Tibial artery (tissue), 4 donors: ENCODE results near the gene TIPIN.

Source experiments
- DNase-seq, 2 donors: peaks; one replicate each; pipeline ENCODE4 v3.0.0-alpha.2; 2019
- H3K27ac ChIP-seq, 2 donors: fragments of 200-600 bp; sonication (generic) in 1 of 2; 1 replicate in 1 of 2; 2 replicates in 1 of 2; pipeline ENCODE4 v1.5.1; 2018 to 2019; ENCODE audit warnings: mild to moderate bottlenecking in 1 of 2
- H3K27me3 ChIP-seq, 2 donors: fragments of 200-600 bp; sonication (generic) in 1 of 2; one replicate each; pipeline versions ENCODE4 v1.5.1 to v1.6.0; 2016 to 2019
- H3K36me3 ChIP-seq, 3 donors: fragments of 200-600 bp; sonication (generic) in 2 of 3; one replicate each; pipeline ENCODE4 v1.5.1; 2016 to 2019; ENCODE audit warnings: mild to moderate bottlenecking in 2 of 3
- H3K4me1 ChIP-seq, 4 donors: fragments of 200-600 bp; sonication (generic) in 2 of 4; 1 replicate in 3 of 4; 2 replicates in 1 of 4; pipeline ENCODE4 v1.5.1; 2016 to 2019
- H3K4me3 ChIP-seq, 2 donors: fragments of 200-600 bp; sonication (generic) in 1 of 2; 1 replicate in 1 of 2; 2 replicates in 1 of 2; pipeline ENCODE4 v1.5.1; 2018 to 2019; ENCODE audit warnings: mild to moderate bottlenecking in 2 of 2
- H3K9me3 ChIP-seq, 3 donors: fragments of 200-600 bp; sonication (generic) in 1 of 3; one replicate each; pipeline ENCODE4 v1.5.1; 2016 to 2019
- CTCF ChIP-seq, 2 experiments: fragments of 200-600 bp in 1 of 2; fragments of 450-650 bp in 1 of 2; IDR thresholded peaks; one replicate each; pipeline ENCODE4 v1.5.1; 2017 to 2019; ENCODE audit warnings: antibody characterized with exemption in 2 of 2, mild to moderate bottlenecking in 1 of 2, moderate library complexity in 1 of 2
- intact Hi-C: fragments of 100-400 bp; cut with DNase I; formaldehyde crosslinking; loops from one replicate; pipeline ENCODE4 v1.15.0; 2023; ENCODE audit warnings: low total_unique reads

TIPIN gene

GRCh38 chr15:66290518-66290917, 66.0 kb downstream of the TIPIN start:
- Histone ChIP-seq H3K27me3 (no peaks in the 10 kb centered on the region), H3K27ac (no peak overlapping the region), H3K4me1 (peaks cover 0 to 30% (median 18%) of the 10 kb centered on the region in 4 donors), H3K36me3 (peaks cover 0 to 4% (median 0%) of the 10 kb centered on the region in 3 donors), H3K9me3 (no peaks in the 10 kb centered on the region), H3K4me3 (no peak overlapping the region)
- intact Hi-C loops = no loop called here
- no peak for DNase-seq
- TF ChIP-seq CTCF (IDR thresholded peaks at IDR 0.05) = no peak

- Histone ChIP-seq H3K27me3 (no peaks in the 10 kb centered on the region), H3K9me3 (no peaks in the 10 kb centered on the region), H3K4me3 (no peak overlapping the region), H3K4me1 (peaks cover 0 to 25% (median 16%) of the 10 kb centered on the region in 4 donors), H3K27ac (no peak overlapping the region), H3K36me3 (peaks cover 0 to 9% (median 0%) of the 10 kb centered on the region in 3 donors)
- no peak for DNase-seq
- intact Hi-C loops = no loop called here
- TF ChIP-seq CTCF (IDR thresholded peaks at IDR 0.05) = no peak
Measured at GRCh38 chr15:66290007-66290406, 66.5 kb downstream of the TIPIN start.

- H3K36me3 ChIP-seq = peaks cover 0 to 14% (median 0%) of the 10 kb centered on the region in 3 donors
- peaks cover 0 to 16% (median 9%) of the 10 kb centered on the region in 4 donors for H3K4me1 ChIP-seq
- TF ChIP-seq CTCF (IDR thresholded peaks at IDR 0.05) = no peak
- H3K27me3 ChIP-seq = no peaks in the 10 kb centered on the region
- intact Hi-C loops = loop anchor here (5.0 kb wide), 1 partner anchor 36 kb away; the partner anchor contains the start of gene MEGF11
- H3K27ac ChIP-seq = no peak overlapping the region
- DNase-seq = no peak
- H3K9me3 ChIP-seq = no peaks in the 10 kb centered on the region
- no peak overlapping the region for H3K4me3 ChIP-seq
Measured at GRCh38 chr15:66288551-66289185, 67.8 kb downstream of the TIPIN start.

GRCh38 chr15:66288093-66288492, 68.4 kb downstream of the TIPIN start:
- intact Hi-C loops = loop anchor here (5.0 kb wide), 1 partner anchor 36 kb away; the partner anchor contains the start of gene MEGF11
- DNase-seq = no peak
- H3K4me3 ChIP-seq = no peak overlapping the region
- no peak for TF ChIP-seq CTCF (IDR thresholded peaks at IDR 0.05)
- no peaks in the 10 kb centered on the region for H3K27me3 ChIP-seq
- no peak overlapping the region for H3K27ac ChIP-seq
- peaks cover 0 to 16% (median 9%) of the 10 kb centered on the region in 4 donors for H3K4me1 ChIP-seq
- no peaks in the 10 kb centered on the region for H3K9me3 ChIP-seq
- peaks cover 0 to 14% (median 0%) of the 10 kb centered on the region in 3 donors for H3K36me3 ChIP-seq

GRCh38 chr15:66287461-66288057, 68.9 kb downstream of the TIPIN start:
- intact Hi-C loops = loop anchor here (5.0 kb wide), 1 partner anchor 35 kb away; the partner anchor contains the start of gene MEGF11
- peak; percentile 36 to 45 for TF ChIP-seq CTCF (IDR thresholded peaks at IDR 0.05)
- H3K36me3 ChIP-seq = peaks cover 0 to 14% (median 0%) of the 10 kb centered on the region in 3 donors
- no peak overlapping the region for H3K27ac ChIP-seq
- no peak overlapping the region for H3K4me3 ChIP-seq
- no peak for DNase-seq
- peaks cover 0 to 12% (median 7%) of the 10 kb centered on the region in 4 donors for H3K4me1 ChIP-seq
- no peaks in the 10 kb centered on the region for H3K27me3 ChIP-seq
- H3K9me3 ChIP-seq = no peaks in the 10 kb centered on the region
